HepG2 (cell line): ENCODE measurements around the gene PRR29. TPM values are rescaled to one million over a fixed set of nuclear protein-coding genes. Genes with fewer than 3 reads are reported as not detected.
A peak's percentile ranks its signal among the peaks of the same experiment; 100 is the strongest.

Source experiments
- ARNT ChIP-seq: fragments of 450-650 bp; IDR thresholded peaks from 2 replicates; pipeline ENCODE4 v1.6.1; 2017
- CSRNP2 ChIP-seq: sonication (generic); formaldehyde crosslinking; conservative IDR thresholded peaks from 2 replicates; pipeline ENCODE4 v1.8.0; 2022; ENCODE audit warnings: low read depth, missing genetic modification reagents
- ETV6 ChIP-seq: sonication (generic); formaldehyde crosslinking; conservative IDR thresholded peaks from 2 replicates; pipeline ENCODE4 v1.4.0; 2020; ENCODE audit warnings: missing genetic modification reagents
- FOXP1 ChIP-seq, 2 experiments: fragments of 450-650 bp in 1 of 2; IDR thresholded peaks; 2 replicates each; pipeline ENCODE4 v1.6.1; 2017 to 2018; ENCODE audit warnings: antibody characterized with exemption in 1 of 2
- HDAC1 ChIP-seq: sonication (generic); formaldehyde crosslinking; IDR thresholded peaks from 2 replicates; pipeline ENCODE4 v1.5.1; 2020; ENCODE audit warnings: mild to moderate bottlenecking, missing genetic modification reagents
- HNRNPL ChIP-seq: fragments of 200-400 bp; formaldehyde crosslinking; IDR thresholded peaks from 2 replicates; pipeline ENCODE4 v1.6.1; 2017; ENCODE audit warnings: mild to moderate bottlenecking, low read depth, low read length
- HNRNPUL1 ChIP-seq: fragments of 200-400 bp; formaldehyde crosslinking; IDR thresholded peaks from 2 replicates; pipeline ENCODE4 v1.6.1; 2017; ENCODE audit warnings: low read depth, mild to moderate bottlenecking, low read length, moderate library complexity
- KDM6A ChIP-seq: IDR thresholded peaks from 2 replicates; pipeline ENCODE4 v1.6.1; 2016; ENCODE audit warnings: low read depth
- KLF6 ChIP-seq: IDR thresholded peaks from 2 replicates; pipeline ENCODE4 v1.8.0; 2016; ENCODE audit warnings: missing biosample characterization, missing genetic modification reagents
- MAFG ChIP-seq: sonication (generic); formaldehyde crosslinking; IDR thresholded peaks from 2 replicates; pipeline ENCODE4 v1.5.1; 2020; ENCODE audit warnings: mild to moderate bottlenecking, missing genetic modification reagents
- MXD3 ChIP-seq: IDR thresholded peaks from 2 replicates; pipeline ENCODE4 v1.6.1; 2016; ENCODE audit warnings: mild to moderate bottlenecking, missing biosample characterization, missing genetic modification reagents
- NBN ChIP-seq: fragments of 450-650 bp; conservative IDR thresholded peaks from 2 replicates; pipeline ENCODE4 v1.6.1; 2017
- NCOA5 ChIP-seq: sonication (generic); formaldehyde crosslinking; IDR thresholded peaks from 2 replicates; pipeline ENCODE4 v1.4.0; 2020; ENCODE audit warnings: missing genetic modification reagents
- NFKB2 ChIP-seq: sonication (generic); formaldehyde crosslinking; IDR thresholded peaks from 2 replicates; pipeline ENCODE4 v1.4.0; 2020; ENCODE audit warnings: missing genetic modification reagents, borderline replicate concordance
- PLRG1 ChIP-seq: fragments of 450-650 bp; conservative IDR thresholded peaks from 2 replicates; pipeline ENCODE4 v1.6.1; 2016
- SP4 ChIP-seq: sonication (generic); formaldehyde crosslinking; IDR thresholded peaks from 2 replicates; pipeline ENCODE4 v1.8.1; 2023; ENCODE audit warnings: mild to moderate bottlenecking, missing genetic modification reagents
- SP5 ChIP-seq: IDR thresholded peaks from 2 replicates; pipeline ENCODE4 v1.6.1; 2016; ENCODE audit warnings: low read depth, borderline replicate concordance
- TOE1 ChIP-seq: sonication (generic); formaldehyde crosslinking; IDR thresholded peaks from 2 replicates; pipeline ENCODE4 v1.4.0; 2020; ENCODE audit warnings: mild to moderate bottlenecking, missing genetic modification reagents
- TOPORS ChIP-seq: sonication (generic); formaldehyde crosslinking; IDR thresholded peaks from 2 replicates; pipeline ENCODE4 v1.8.0; 2023; ENCODE audit warnings: mild to moderate bottlenecking, missing genetic modification reagents
- YEATS4 ChIP-seq: sonication (generic); formaldehyde crosslinking; IDR thresholded peaks from 2 replicates; pipeline ENCODE4 v1.4.0; 2020; ENCODE audit warnings: missing genetic modification reagents, borderline replicate concordance
- ZFP41 ChIP-seq: sonication (generic); formaldehyde crosslinking; IDR thresholded peaks from 2 replicates; pipeline ENCODE4 v1.4.0; 2020; ENCODE audit warnings: mild to moderate bottlenecking, missing genetic modification reagents, borderline replicate concordance
- ZMAT3 ChIP-seq: sonication (generic); formaldehyde crosslinking; conservative IDR thresholded peaks from 2 replicates; pipeline ENCODE4 v1.7.0; 2021; ENCODE audit warnings: missing genetic modification reagents
- ZNF224 ChIP-seq: sonication (generic); formaldehyde crosslinking; IDR thresholded peaks from 2 replicates; pipeline ENCODE4 v1.5.0; 2020; ENCODE audit warnings: mild to moderate bottlenecking, missing genetic modification reagents
- ZNF343 ChIP-seq: sonication (generic); formaldehyde crosslinking; IDR thresholded peaks from 2 replicates; pipeline ENCODE4 v1.4.0; 2020; ENCODE audit warnings: mild to moderate bottlenecking, missing genetic modification reagents
- ZNF451 ChIP-seq: sonication (generic); formaldehyde crosslinking; IDR thresholded peaks from 2 replicates; pipeline ENCODE4 v1.5.0; 2020; ENCODE audit warnings: mild to moderate bottlenecking, missing genetic modification reagents
- ZNF460 ChIP-seq: sonication (generic); formaldehyde crosslinking; IDR thresholded peaks from 2 replicates; pipeline ENCODE4 v1.5.1; 2020; ENCODE audit warnings: missing genetic modification reagents, mild to moderate bottlenecking, borderline replicate concordance
- ZNF563 ChIP-seq: sonication (generic); formaldehyde crosslinking; IDR thresholded peaks from 2 replicates; pipeline ENCODE4 v1.8.0; 2022; ENCODE audit warnings: mild to moderate bottlenecking, moderate library complexity, missing genetic modification reagents
- ZNF644 ChIP-seq: IDR thresholded peaks from 2 replicates; pipeline ENCODE4 v1.6.1; 2016; ENCODE audit warnings: low read depth
- ZNF660 ChIP-seq: sonication (generic); formaldehyde crosslinking; IDR thresholded peaks from 2 replicates; pipeline ENCODE4 v1.5.1; 2020; ENCODE audit warnings: mild to moderate bottlenecking, low read depth, missing genetic modification reagents, borderline replicate concordance
- ZNF709 ChIP-seq: sonication (generic); formaldehyde crosslinking; IDR thresholded peaks from 2 replicates; pipeline ENCODE4 v1.5.0; 2020; ENCODE audit warnings: mild to moderate bottlenecking, missing genetic modification reagents
- ZNF788 ChIP-seq: sonication (generic); formaldehyde crosslinking; IDR thresholded peaks from 2 replicates; pipeline ENCODE4 v1.5.0; 2020; ENCODE audit warnings: mild to moderate bottlenecking, missing genetic modification reagents, borderline replicate concordance
- ZNF790 ChIP-seq: sonication (generic); formaldehyde crosslinking; IDR thresholded peaks from 2 replicates; pipeline ENCODE4 v1.8.0; 2022; ENCODE audit warnings: missing genetic modification reagents, mild to moderate bottlenecking, borderline replicate concordance
- polyA plus RNA-seq, 8 experiments: library from polyadenylated mRNA; depleted of rRNA in 3 of 8; stranded (reverse) in 7 of 8; unstranded in 1 of 8; fragments of >200 nt; fragmentation: Illumina TruSeq in 4 of 8; extraction: Trizol in 4 of 8; gene quantifications; 2 replicates each; pipeline versions ENCODE4 v1.2.1 to v1.2.3, GENCODE V29; 2011 to 2016; ENCODE audit warnings: low read depth in 4 of 8, missing spikeins in 1 of 8, mixed read lengths in 1 of 8; ENCODE audit not compliant: insufficient read depth in 1 of 8
- total RNA-seq, 5 experiments: library from RNA; depleted of rRNA; stranded (reverse); fragments of >200 nt; fragmentation: Illumina TruSeq; extraction: Trizol; gene quantifications; 2 replicates each; pipeline ENCODE4 v1.2.3, GENCODE V29; 2016; ENCODE audit warnings: low read depth in 1 of 5

PRR29 gene
- total and polyA plus RNA-seq, 2 of the 13 experiments (the other 11 are each of a cell fraction or from before 2014, with no cell fraction given) = 0.07 to 0.20 TPM

- TF ChIP-seq NCOA5 = no peak
- TF ChIP-seq ZNF224 (CRISPR knock-in tag) = no peak
- TF ChIP-seq TOE1 (CRISPR knock-in tag) = no peak
- 0 out of 2 replicates have a peak, but pooled peaks have one; percentile 36 for TF ChIP-seq ETV6 (CRISPR knock-in tag)
- no peak for TF ChIP-seq FOXP1 (IDR thresholded peaks at IDR 0.05)
- no peak for TF ChIP-seq FOXP1 (CRISPR knock-in tag; IDR thresholded peaks at IDR 0.05)
- no peak for TF ChIP-seq MXD3 (CRISPR knock-in tag)
- TF ChIP-seq MAFG (CRISPR knock-in tag) = no peak
- TF ChIP-seq ZMAT3 (CRISPR knock-in tag) = no peak
- TF ChIP-seq NFKB2 (CRISPR knock-in tag) = 0 out of 2 replicates have a peak, but pooled peaks have one; percentile 32
- no peak for TF ChIP-seq ZNF343 (CRISPR knock-in tag)
- TF ChIP-seq ZNF790 = no peak
- TF ChIP-seq ZNF788 (CRISPR knock-in tag) = no peak
- no peak for TF ChIP-seq ARNT
- no peak for TF ChIP-seq ZNF709 (CRISPR knock-in tag)
- no peak for TF ChIP-seq PLRG1
- TF ChIP-seq HNRNPUL1 = no peak
- TF ChIP-seq TOPORS (CRISPR knock-in tag) = no peak
- TF ChIP-seq ZNF660 (CRISPR knock-in tag) = no peak
- TF ChIP-seq HNRNPL = no peak
- TF ChIP-seq NBN = no peak
- TF ChIP-seq ZNF460 (CRISPR knock-in tag) = no peak
- no peak for TF ChIP-seq YEATS4 (CRISPR knock-in tag)
- no peak for TF ChIP-seq KDM6A
- TF ChIP-seq HDAC1 = peak; percentile 50; the same call in 1 of the 2 replicates
- 0 out of 2 replicates have a peak, but pooled peaks have one; percentile 25 for TF ChIP-seq SP4 (CRISPR knock-in tag)
- TF ChIP-seq KLF6 (CRISPR knock-in tag) = no peak
- 0 out of 2 replicates have a peak, but pooled peaks have one; percentile 33 for TF ChIP-seq SP5 (CRISPR knock-in tag)
- no peak for TF ChIP-seq CSRNP2 (CRISPR knock-in tag)
- TF ChIP-seq ZNF563 (CRISPR knock-in tag) = 0 out of 2 replicates have a peak, but pooled peaks have one; percentile 49
- no peak; the same call in 1 of the 2 replicates for TF ChIP-seq ZNF451 (CRISPR knock-in tag)
- no peak for TF ChIP-seq ZFP41
- no peak for TF ChIP-seq ZNF644
Observed at GRCh38 chr17:63998050-63998720, at the start of gene PRR29 (continued).
